Measurements from ENCODE around the gene APOBEC3A.
"Not testable (repeated sequence)": the region's sequence is repeated elsewhere in the genome, so short reads cannot be mapped to it uniquely, and the experiment has no call there.

Gene APOBEC3A

GRCh38 chr22:38943882-38944281 is 13.5 kb upstream of the APOBEC3A start:
- no peak for DNase-seq

- DNase-seq: no peak
Observed at GRCh38 chr22:38944653-38945052, 12.8 kb upstream of the APOBEC3A start.

- not testable (repeated sequence) for DNase-seq
Observed at GRCh38 chr22:38945706-38946338, 11.6 kb upstream of the APOBEC3A start.

GRCh38 chr22:38946771-38947170 is 10.6 kb upstream of the APOBEC3A start:
- DNase-seq: no peak

GRCh38 chr22:38947321-38948140 is 9.9 kb upstream of the APOBEC3A start:
- DNase-seq: no peak

GRCh38 chr22:38948181-38948940 is 9.0 kb upstream of the APOBEC3A start:
- DNase-seq: no peak

GRCh38 chr22:38949889-38950405 is 7.5 kb upstream of the APOBEC3A start:
- DNase-seq: no peak

- DNase-seq: no peak
Observed at GRCh38 chr22:38950527-38951295, 6.7 kb upstream of the APOBEC3A start.

GRCh38 chr22:38951734-38952133 is 5.7 kb upstream of the APOBEC3A start:
- DNase-seq: no peak

- DNase-seq: no peak
Observed at GRCh38 chr22:38952281-38952993, 5.0 kb upstream of the APOBEC3A start.

- DNase-seq: no peak
Observed at GRCh38 chr22:38953091-38953490, 4.3 kb upstream of the APOBEC3A start.

- DNase-seq: no peak
Observed at GRCh38 chr22:38953577-38954413, 3.6 kb upstream of the APOBEC3A start.

GRCh38 chr22:38954414-38955043 is 2.9 kb upstream of the APOBEC3A start:
- no peak for DNase-seq

- no peak for DNase-seq
Observed at GRCh38 chr22:38955250-38955905, 2.0 kb upstream of the APOBEC3A start.

- no peak for DNase-seq
Observed at GRCh38 chr22:38955926-38956325, 1.5 kb upstream of the APOBEC3A start.

- no peak for DNase-seq
Observed at GRCh38 chr22:38956551-38956950, 858 bp upstream of the APOBEC3A start.

- DNase-seq: no peak
Observed at GRCh38 chr22:38957808-38958650, 620 bp downstream of the APOBEC3A start.

- DNase-seq: not testable (repeated sequence)
Observed at GRCh38 chr22:38958651-38958943, 1.2 kb downstream of the APOBEC3A start.

- no peak for DNase-seq
Observed at GRCh38 chr22:38959590-38959989, 2.2 kb downstream of the APOBEC3A start.

Data from NCI-H2029 (cell line).